Neutrophil (primary cell): Measurements from ENCODE around the gene PAX2.

ENCODE experiments used
- H3K27ac ChIP-seq: fragments of 200-600 bp; sonication (generic); 2 replicates; pipeline ENCODE4 v1.5.1; 2016; ENCODE audit warnings: mild to moderate bottlenecking, moderate library complexity
- H3K27me3 ChIP-seq: fragments of 200-600 bp; sonication (generic); 2 replicates; pipeline ENCODE4 v1.6.0; 2016; ENCODE audit warnings: mild to moderate bottlenecking
- H3K36me3 ChIP-seq: fragments of 200-600 bp; sonication (generic); 2 replicates; pipeline ENCODE4 v1.5.1; 2017
- H3K4me1 ChIP-seq, 2 experiments: fragments of 200-600 bp in 1 of 2; sonication (generic) in 1 of 2; 1 replicate in 1 of 2; 2 replicates in 1 of 2; pipeline versions ENCODE4 v1.5.1 to v1.6.1; 2013 to 2016; ENCODE audit warnings: low read depth in 1 of 2, low read length in 1 of 2, mild to moderate bottlenecking in 1 of 2, moderate library complexity in 1 of 2; ENCODE audit not compliant: control insufficient read depth in 1 of 2, insufficient read depth in 1 of 2
- H3K4me3 ChIP-seq, 2 experiments: fragments of 200-600 bp in 1 of 2; sonication (generic) in 1 of 2; 1 replicate in 1 of 2; 2 replicates in 1 of 2; pipeline ENCODE4 v1.5.1; 2013 to 2016; ENCODE audit warnings: low read depth in 1 of 2, low read length in 1 of 2, mild to moderate bottlenecking in 1 of 2, moderate library complexity in 1 of 2
- H3K9me3 ChIP-seq: fragments of 200-600 bp; sonication (generic); 2 replicates; pipeline ENCODE4 v1.5.1; 2016
- TF ChIP-seq, protein P1 (sequence below): fragments of 200-600 bp; sonication (generic); IDR thresholded peaks from 2 replicates; pipeline ENCODE4 v1.5.1; 2016; ENCODE audit warnings: antibody characterized with exemption

PAX2 gene

DNA sequence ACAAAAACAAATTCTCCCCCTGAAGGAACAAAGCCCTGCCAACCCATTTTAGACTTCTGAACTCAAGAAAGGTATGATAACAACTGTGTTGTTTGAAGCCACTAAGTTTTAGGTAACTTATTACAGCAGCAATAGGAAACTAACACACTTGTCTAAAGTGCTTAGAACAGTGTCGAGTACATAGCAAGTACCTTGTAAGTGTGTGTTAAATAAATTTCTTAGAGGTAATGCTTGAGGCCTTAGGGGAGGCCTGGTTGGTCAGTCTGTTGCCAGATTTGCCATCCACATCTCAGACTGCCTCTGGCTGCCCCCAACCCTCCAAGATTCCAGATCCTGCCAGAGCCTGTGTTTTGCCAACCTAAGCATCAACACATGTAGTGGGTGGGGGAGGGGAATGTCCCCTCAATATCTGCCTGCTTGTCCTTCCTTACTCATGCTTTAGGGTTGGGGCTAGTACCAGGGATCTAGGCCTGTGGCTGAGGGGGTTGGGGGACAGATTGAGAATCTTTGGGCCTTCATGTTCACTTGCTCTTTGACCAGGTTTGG is 27.1 kb upstream of the PAX2 start:
- H3K4me3 ChIP-seq: no peak overlapping the region
- H3K4me1 ChIP-seq: no peaks in the 10 kb centered on the region
- no peak overlapping the region for H3K27ac ChIP-seq
- no peaks in the 10 kb centered on the region for H3K36me3 ChIP-seq
- TF ChIP-seq, protein P1, sequence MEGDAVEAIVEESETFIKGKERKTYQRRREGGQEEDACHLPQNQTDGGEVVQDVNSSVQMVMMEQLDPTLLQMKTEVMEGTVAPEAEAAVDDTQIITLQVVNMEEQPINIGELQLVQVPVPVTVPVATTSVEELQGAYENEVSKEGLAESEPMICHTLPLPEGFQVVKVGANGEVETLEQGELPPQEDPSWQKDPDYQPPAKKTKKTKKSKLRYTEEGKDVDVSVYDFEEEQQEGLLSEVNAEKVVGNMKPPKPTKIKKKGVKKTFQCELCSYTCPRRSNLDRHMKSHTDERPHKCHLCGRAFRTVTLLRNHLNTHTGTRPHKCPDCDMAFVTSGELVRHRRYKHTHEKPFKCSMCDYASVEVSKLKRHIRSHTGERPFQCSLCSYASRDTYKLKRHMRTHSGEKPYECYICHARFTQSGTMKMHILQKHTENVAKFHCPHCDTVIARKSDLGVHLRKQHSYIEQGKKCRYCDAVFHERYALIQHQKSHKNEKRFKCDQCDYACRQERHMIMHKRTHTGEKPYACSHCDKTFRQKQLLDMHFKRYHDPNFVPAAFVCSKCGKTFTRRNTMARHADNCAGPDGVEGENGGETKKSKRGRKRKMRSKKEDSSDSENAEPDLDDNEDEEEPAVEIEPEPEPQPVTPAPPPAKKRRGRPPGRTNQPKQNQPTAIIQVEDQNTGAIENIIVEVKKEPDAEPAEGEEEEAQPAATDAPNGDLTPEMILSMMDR: no peak
- H3K9me3 ChIP-seq: no peaks in the 10 kb centered on the region
- peaks cover 100% of the 10 kb centered on the region for H3K27me3 ChIP-seq

DNA sequence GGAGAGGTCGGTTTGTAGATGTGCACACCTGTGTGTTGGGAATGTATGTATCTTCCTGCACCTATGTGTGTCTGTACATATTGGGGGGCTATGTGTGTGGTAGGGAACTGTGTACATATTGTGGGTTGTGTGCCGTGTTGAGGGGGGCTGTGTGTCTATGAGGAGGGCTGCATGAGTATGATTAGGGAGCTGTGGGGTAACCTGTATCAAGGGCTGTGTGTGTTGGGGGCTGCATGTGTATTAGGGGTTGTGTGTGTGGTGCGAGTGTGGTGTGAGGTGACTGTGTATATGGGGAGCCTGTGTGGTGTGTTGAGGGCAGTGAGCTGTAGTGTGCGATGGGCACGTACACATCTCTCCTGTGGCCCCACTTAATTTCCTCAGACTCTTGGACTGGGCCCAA is 22.2 kb upstream of the PAX2 start:
- H3K27me3 ChIP-seq: peaks cover 100% of the 10 kb centered on the region
- no peaks in the 10 kb centered on the region for H3K36me3 ChIP-seq
- TF ChIP-seq, protein P1: no peak

DNA sequence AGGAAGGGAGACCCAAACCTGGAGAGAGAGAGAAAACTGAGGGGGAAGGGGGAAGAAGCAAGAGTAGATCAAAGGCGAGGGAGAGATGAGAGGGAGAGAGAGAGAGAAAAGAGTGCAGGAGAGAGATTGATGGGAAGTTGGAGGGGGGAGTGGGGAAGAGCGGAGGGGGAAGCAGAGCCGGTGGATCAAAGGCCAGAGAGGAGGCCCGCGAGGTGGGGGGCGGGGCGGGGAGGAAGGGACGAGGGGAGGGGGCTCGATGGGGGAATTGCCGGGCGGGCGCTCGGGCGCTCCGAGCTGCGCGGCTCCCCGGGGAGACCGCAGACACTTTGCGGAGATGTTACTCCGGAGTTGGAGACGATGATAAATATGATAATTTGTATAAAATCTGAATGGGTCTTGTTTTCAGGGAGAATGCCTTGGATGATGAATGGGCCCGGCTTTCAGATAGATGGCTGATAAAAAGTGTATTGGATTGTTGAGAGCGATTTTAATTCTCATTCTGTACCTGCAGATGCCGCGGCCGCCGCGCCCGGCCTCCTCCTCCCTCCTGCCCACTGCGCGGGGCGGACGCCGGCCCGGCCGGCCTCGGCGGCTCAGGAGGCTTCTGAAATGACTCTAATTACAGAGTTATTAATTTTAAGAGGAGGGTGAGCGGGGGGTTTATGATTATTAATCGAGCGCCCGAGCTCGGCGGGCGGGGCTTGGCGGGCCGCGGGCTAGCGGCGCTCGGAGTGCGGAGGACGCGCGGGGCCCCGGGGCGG is 21.4 kb upstream of the PAX2 start:
- Histone ChIP-seq H3K27me3 (peaks cover 100% of the 10 kb centered on the region), H3K4me3 (no peak overlapping the region)

More for the DNA sequence above, 22.2 kb upstream of the PAX2 start:
- Histone ChIP-seq H3K9me3 (no peaks in the 10 kb centered on the region), H3K4me1 (no peaks in the 10 kb centered on the region), H3K4me3 (no peak overlapping the region), H3K27ac (no peak overlapping the region)

DNA sequence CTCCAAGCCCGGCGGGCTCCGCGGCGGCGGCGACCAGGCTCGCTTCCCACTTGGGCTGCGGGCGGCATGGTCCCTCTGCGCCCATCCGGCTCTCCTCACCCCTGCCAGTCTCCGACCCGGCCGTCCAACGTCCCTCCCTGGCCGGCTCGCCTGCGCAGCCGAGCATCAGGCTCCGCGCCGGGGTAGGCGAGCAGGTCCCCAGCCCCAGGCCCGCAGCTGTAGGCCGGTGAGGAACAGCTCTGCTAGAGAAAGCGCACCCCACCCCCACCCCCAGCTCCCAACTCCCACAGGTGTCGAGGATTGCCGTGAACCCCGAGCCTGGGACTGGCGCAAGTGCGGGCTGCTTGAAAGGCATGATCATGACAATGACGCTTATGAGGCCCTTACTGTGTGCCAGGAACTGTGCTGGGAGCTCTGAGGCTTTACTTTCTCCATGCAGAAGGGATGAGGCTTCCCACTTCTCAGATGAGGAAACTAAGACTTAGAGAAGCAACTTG is 20.8 kb upstream of the PAX2 start:
- TF ChIP-seq, protein P1: no peak
- peaks cover 100% of the 10 kb centered on the region for H3K27me3 ChIP-seq
- H3K27ac ChIP-seq: no peak overlapping the region
- no peaks in the 10 kb centered on the region for H3K36me3 ChIP-seq
- no peak overlapping the region for H3K4me3 ChIP-seq
- H3K9me3 ChIP-seq: no peaks in the 10 kb centered on the region
- no peaks in the 10 kb centered on the region for H3K4me1 ChIP-seq

More for the DNA sequence above, 21.4 kb upstream of the PAX2 start:
- H3K36me3 ChIP-seq: no peaks in the 10 kb centered on the region
- no peaks in the 10 kb centered on the region for H3K9me3 ChIP-seq
- TF ChIP-seq, protein P1: no peak
- H3K4me1 ChIP-seq: no peaks in the 10 kb centered on the region
- H3K27ac ChIP-seq: no peak overlapping the region

DNA sequence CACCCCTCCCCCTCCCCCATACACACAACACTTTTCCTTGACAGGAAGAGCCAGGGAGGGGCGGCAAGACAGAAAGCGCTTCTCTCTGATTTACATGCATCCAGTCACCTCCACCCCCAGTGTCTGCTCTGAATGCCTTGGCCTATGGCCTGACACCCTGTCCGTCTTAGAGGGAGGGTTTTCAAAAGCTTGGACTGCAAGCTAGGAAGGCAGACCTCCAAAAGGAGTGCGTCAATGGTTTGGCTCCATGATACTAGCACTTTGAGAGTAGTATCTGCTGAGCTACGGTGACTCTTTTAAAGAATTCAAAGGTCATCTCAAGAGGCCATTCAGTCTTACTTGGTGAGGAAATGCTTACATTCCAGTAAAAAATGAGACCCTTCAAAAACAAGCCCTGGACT is 20.3 kb upstream of the PAX2 start:
- TF ChIP-seq, protein P1: no peak
- H3K4me3 ChIP-seq: no peak overlapping the region
- H3K4me1 ChIP-seq: no peaks in the 10 kb centered on the region
- H3K36me3 ChIP-seq: no peaks in the 10 kb centered on the region
- no peak overlapping the region for H3K27ac ChIP-seq
- no peaks in the 10 kb centered on the region for H3K9me3 ChIP-seq
- H3K27me3 ChIP-seq: peaks cover 100% of the 10 kb centered on the region
